Thyroid gland (tissue), 4 donors: ENCODE data around the gene RNF5. TPM values are rescaled to one million over a fixed set of nuclear protein-coding genes. Genes with fewer than 3 reads are reported as not detected.

Experiments used
- DNase-seq, 2 donors: peaks; one replicate each; pipeline ENCODE4 v3.0.0-alpha.2; 2019
- H3K27ac ChIP-seq, 3 donors: fragments of 200-600 bp; sonication (generic); 1 replicate in 2 of 3; 2 replicates in 1 of 3; pipeline ENCODE4 v1.5.1; 2016 to 2019; ENCODE audit warnings: mild to moderate bottlenecking in 1 of 3, moderate library complexity in 1 of 3
- H3K27me3 ChIP-seq: fragments of 200-600 bp; sonication (generic); one replicate; pipeline ENCODE4 v1.5.1; 2019
- H3K36me3 ChIP-seq, 2 donors: fragments of 200-600 bp; sonication (generic); one replicate each; pipeline ENCODE4 v1.5.1; 2016 to 2019
- H3K4me1 ChIP-seq, 2 donors: fragments of 200-600 bp; sonication (generic); one replicate each; pipeline ENCODE4 v1.5.1; 2017 to 2019
- H3K4me3 ChIP-seq, 3 donors: fragments of 200-600 bp; sonication (generic); replicated peaks in 1 of 3; 1 replicate in 2 of 3; 2 replicates in 1 of 3; pipeline ENCODE4 v1.5.1; 2016; ENCODE audit warnings: mild to moderate bottlenecking in 1 of 3
- H3K9me3 ChIP-seq: fragments of 200-600 bp; sonication (generic); one replicate; pipeline ENCODE4 v1.5.1; 2017
- CTCF ChIP-seq, 6 experiments: fragments of 200-600 bp in 3 of 6; fragments of 450-650 bp in 3 of 6; sonication (generic) in 3 of 6; IDR thresholded peaks; one replicate each; pipeline ENCODE4 v1.5.1; 2016 to 2019; ENCODE audit warnings: antibody characterized with exemption in 6 of 6, mild to moderate bottlenecking in 2 of 6, inconsistent platforms in 1 of 6, moderate library complexity in 1 of 6
- POLR2A ChIP-seq, 2 donors: fragments of 450-650 bp; IDR thresholded peaks; one replicate each; pipeline ENCODE4 v1.6.1; 2017; ENCODE audit warnings: antibody characterized with exemption in 2 of 2, mild to moderate bottlenecking in 2 of 2, moderate library complexity in 1 of 2
- WGBS, 2 donors: methylation state at CpG; one replicate each; pipeline ENCODE4 v1.1.5; 2017; 5-methylcytosine and 5-hydroxymethylcytosine counted together
- intact Hi-C: fragments of 100-400 bp; cut with DNase I; formaldehyde crosslinking; loops from one replicate; pipeline ENCODE4 v1.15.1; 2023
- microRNA-seq: library from miRNA; unstranded; fragments of <30 nt; microRNA quantifications from one replicate; pipeline ENCODE4, GENCODE V29; 2016
- small RNA-seq: library from RNA; depleted of rRNA; stranded (forward); fragments of <200 nt; gene quantifications from one replicate; pipeline ENCODE3, GENCODE V24; 2016
- total RNA-seq, 4 donors: library from RNA; depleted of rRNA; stranded (reverse); fragments of >200 nt; gene quantifications; one replicate each; pipeline ENCODE4 v1.2.3, GENCODE V29; 2016

RNF5 gene
- total RNA-seq, 4 donors from 2014 or later: 64.0 to 114 (median 107) TPM

GRCh38 chr6:32224696-32225095 is 46.5 kb downstream of the RNF5 start:
- intact Hi-C loops: no loop called here
- H3K36me3 ChIP-seq: no peaks in the 10 kb centered on the region
- 55 to 87% methylated on average over 2 of the region's 2 CpGs for WGBS, 2 donors
- no peaks in the 10 kb centered on the region for H3K9me3 ChIP-seq
- H3K4me1 ChIP-seq: no peaks in the 10 kb centered on the region
- no peak overlapping the region for H3K27ac ChIP-seq
- no peaks in the 10 kb centered on the region for H3K27me3 ChIP-seq
- no peak for TF ChIP-seq CTCF (IDR thresholded peaks at IDR 0.05)
- no peak for TF ChIP-seq POLR2A (IDR thresholded peaks at IDR 0.05)
- no peak overlapping the region for H3K4me3 ChIP-seq
- no peak for DNase-seq

GRCh38 chr6:32226434-32226833 is 48.2 kb downstream of the RNF5 start:
- TF ChIP-seq POLR2A (IDR thresholded peaks at IDR 0.05) (no peak), CTCF (IDR thresholded peaks at IDR 0.05) (no peak)
- Histone ChIP-seq H3K36me3 (no peaks in the 10 kb centered on the region), H3K27ac (no peak overlapping the region), H3K4me1 (no peaks in the 10 kb centered on the region), H3K9me3 (no peaks in the 10 kb centered on the region), H3K27me3 (no peaks in the 10 kb centered on the region), H3K4me3 (no peak overlapping the region)
- WGBS, 2 donors: 87 to 94% methylated on average over 7 of the region's 7 CpGs
- DNase-seq: no peak
- intact Hi-C loops: no loop called here

Small RNA genes lying within 50 kb of the gene (microRNA-seq; reads per million reads assigned to microRNA genes)
- gene MIR6721 (2.2 reads per million), gene MIR6833 (not detected)

Small RNA genes lying within 50 kb of the gene (small RNA-seq; reads per million reads assigned to genes)
- not detected for gene AL662884.1
- not detected for gene MIR6833

Other genes starting within 250 kb of the RNF5 start
- gene CFB, start 232.3 kb upstream of the RNF5 start, total RNA-seq: 10 to 100 TPM; 10.5 to 36.7 (median 16.4) TPM
- 100 to 1,000 TPM in 3 of 4 donors, 10 to 100 TPM in 1; 83.2 to 114 (median 106) TPM for gene NELFE, start 219.4 kb upstream of the RNF5 start, total RNA-seq
- 10 to 100 TPM; 35.1 to 47.1 (median 39.4) TPM for gene SKIC2, start 219.2 kb upstream of the RNF5 start, total RNA-seq
- 10 to 100 TPM; 21.3 to 36.4 (median 33.9) TPM for gene DXO, start 206.3 kb upstream of the RNF5 start, total RNA-seq
- 100 to 1,000 TPM; 181 to 401 (median 227) TPM for gene C4A, start 196.3 kb upstream of the RNF5 start, total RNA-seq
- gene C4B, start 163.6 kb upstream of the RNF5 start, total RNA-seq: 100 to 1,000 TPM; 233 to 370 (median 285) TPM
- 1 to 10 TPM in 1 of 4 donors, under 1 TPM in 2, not detected in 1; 0.24 to 1.7 (median 0.33) TPM for gene CYP21A2, start 140.0 kb upstream of the RNF5 start, total RNA-seq
- 100 to 1,000 TPM in 2 of 4 donors, 10 to 100 TPM in 2; 42.2 to 112 (median 80.9) TPM for gene TNXB, start 69.1 kb upstream of the RNF5 start, total RNA-seq
- 10 to 100 TPM; 41.5 to 63.5 (median 57.3) TPM for gene ATF6B, start 50.2 kb upstream of the RNF5 start, total RNA-seq
- gene FKBPL, start 48.1 kb upstream of the RNF5 start, total RNA-seq: 10 to 100 TPM in 1 of 4 donors, 1 to 10 TPM in 3; 3.6 to 11.8 (median 6.8) TPM
- under 1 TPM in 3 of 4 donors, not detected in 1; 0.49 to 0.81 (median 0.67) TPM for gene PRRT1, start 26.5 kb upstream of the RNF5 start, total RNA-seq
- gene PPT2, start 24.3 kb upstream of the RNF5 start, total RNA-seq: 10 to 100 TPM; 13.0 to 26.1 (median 24.1) TPM
- 1 to 10 TPM; 2.3 to 9.8 (median 6.5) TPM for gene EGFL8, start 13.8 kb upstream of the RNF5 start, total RNA-seq
- gene AGPAT1, start 2.3 kb upstream of the RNF5 start, total RNA-seq: 10 to 100 TPM; 48.6 to 69.2 (median 54.8) TPM
- 10 to 100 TPM; 10.3 to 70.6 (median 36.8) TPM for gene AGER, start 5.8 kb downstream of the RNF5 start, total RNA-seq
- 10 to 100 TPM; 66.0 to 93.4 (median 74.2) TPM for gene PBX2, start 11.8 kb downstream of the RNF5 start, total RNA-seq
- gene GPSM3, start 14.2 kb downstream of the RNF5 start, total RNA-seq: 1 to 10 TPM; 4.2 to 6.5 (median 5.5) TPM
- 10 to 100 TPM; 11.0 to 37.9 (median 17.5) TPM for gene NOTCH4, start 45.7 kb downstream of the RNF5 start, total RNA-seq
- not detected for gene TSBP1, start 193.5 kb downstream of the RNF5 start, total RNA-seq
- gene BTNL2, start 228.8 kb downstream of the RNF5 start, total RNA-seq: not detected